Inflammatory macrophage treated with lipopolysaccharide for 1 hour (primary cell): ENCODE measurements around the gene NANOS3.

Experiments used
- DNase-seq, 2 donors: peaks; one replicate each; pipeline ENCODE4 v3.0.0-alpha.2; 2020 to 2022

The NANOS3 gene

DNA sequence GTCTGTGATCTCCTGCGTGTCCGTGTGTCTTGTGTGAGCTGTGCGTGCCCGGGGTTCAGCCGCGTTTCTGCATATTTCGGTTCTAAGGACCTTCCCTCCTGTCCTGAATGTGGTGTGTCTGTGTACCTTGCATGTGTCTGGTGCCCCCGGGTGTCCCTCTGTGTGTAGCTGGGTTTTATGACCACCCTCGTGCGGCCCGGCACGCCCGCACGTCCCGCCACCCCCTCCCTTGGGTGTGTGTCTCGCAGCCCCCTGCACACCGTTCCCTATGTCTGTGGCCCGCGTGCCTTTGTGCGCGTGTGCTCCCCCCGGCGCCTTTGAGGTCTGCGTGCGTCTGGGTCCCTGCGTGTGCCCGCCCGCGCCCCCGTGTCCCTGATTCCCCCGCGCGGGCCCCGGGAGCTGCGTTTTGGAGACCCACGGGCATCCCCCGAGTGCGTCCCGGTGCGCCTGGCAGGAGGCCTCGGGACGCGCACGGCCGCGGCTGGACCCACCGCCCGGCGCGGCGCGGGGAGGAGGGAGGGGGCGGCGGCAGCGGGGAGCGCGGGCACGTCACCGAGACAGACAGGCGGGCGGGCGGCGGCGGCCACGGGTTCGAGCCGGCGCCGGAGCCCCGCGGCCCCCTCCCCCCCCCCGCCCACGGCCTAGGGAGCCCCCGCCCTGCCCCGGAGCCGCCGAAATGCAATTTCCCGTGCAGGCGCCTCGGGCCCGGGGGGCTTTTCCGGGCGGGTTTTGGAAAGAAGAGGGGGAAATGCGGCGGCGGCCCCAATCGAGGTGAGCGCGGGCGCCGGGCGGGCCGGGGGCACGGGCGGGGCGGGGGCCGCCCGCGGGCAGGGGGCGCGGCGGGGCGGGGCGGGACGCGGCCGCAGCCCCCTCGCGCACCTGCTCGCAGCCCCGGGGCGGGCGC is 12.0 kb upstream of the NANOS3 start:
- DNase-seq = no peak

DNA sequence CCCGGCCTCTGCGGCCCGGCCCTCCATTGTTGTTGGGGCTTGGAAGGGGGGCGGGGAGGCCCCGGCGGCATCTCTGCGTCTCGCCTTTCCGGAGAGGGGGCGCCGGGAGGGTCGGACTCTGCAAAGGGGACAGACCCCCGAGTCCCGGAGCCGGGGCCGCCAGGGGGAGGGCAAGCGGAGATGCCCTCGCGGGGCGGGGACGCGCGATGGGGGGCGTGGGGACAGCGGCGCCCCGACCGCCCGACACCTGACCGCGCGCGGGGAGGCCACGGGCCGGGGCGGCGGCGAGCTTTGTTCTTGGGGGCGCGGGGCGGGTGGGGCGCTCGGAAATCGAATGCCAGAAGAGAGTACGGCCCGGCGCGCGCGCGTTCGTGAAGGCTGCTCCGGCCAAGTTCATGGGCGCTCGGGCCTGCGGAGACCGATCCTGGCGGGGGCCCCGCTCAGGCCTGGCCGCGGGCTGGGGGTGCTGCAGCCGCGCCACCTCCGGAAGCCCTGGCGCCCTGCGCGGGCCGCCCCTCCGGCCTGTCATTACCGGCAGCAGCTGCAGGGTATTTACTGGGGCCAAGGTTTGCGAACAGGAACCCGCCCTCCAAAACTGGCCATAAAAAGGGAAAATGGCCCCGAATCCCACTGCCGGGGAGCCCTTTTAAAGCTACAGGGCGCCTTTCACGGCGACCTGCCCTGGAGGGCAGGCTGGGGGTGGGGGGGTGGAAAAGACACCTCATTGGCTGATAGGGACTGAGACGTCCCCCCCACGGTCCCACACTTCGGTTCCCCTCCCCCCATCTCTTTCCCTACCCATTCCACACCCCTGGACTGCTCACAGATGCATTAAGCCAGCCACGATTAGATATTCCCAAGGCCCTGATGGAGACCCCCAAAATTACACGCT is 11.1 kb upstream of the NANOS3 start:
- no peak for DNase-seq

DNA sequence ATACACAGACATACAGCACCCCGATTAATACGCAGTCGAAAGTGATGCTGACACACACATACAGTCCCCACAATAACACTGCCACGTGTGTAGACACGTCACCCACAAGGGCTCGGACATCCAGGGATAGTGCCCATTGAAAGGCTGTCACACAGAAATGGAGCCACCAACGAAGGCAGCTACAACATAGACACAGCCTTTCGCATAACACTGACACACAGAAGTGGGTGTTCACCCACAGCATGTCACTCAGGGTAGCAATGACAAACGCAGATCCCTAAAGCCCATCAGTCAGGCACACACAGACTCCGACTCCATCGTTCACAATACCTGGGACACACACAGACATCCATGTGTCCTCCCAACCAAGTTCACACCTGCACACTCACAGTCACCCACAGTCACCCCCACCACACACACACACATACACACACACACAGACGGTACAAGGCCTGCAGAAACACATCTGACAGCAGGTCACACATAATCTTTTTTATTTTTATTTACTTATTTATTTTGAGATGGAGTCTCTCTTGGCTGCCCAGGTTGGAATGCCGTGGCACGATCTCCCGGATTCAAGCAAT is 10.4 kb upstream of the NANOS3 start:
- no peak for DNase-seq

- DNase-seq = peak; percentile 33 to 74
These were observed 8.3 kb upstream of the NANOS3 start for GRCh38 chr19:13868663-13869062.

DNA sequence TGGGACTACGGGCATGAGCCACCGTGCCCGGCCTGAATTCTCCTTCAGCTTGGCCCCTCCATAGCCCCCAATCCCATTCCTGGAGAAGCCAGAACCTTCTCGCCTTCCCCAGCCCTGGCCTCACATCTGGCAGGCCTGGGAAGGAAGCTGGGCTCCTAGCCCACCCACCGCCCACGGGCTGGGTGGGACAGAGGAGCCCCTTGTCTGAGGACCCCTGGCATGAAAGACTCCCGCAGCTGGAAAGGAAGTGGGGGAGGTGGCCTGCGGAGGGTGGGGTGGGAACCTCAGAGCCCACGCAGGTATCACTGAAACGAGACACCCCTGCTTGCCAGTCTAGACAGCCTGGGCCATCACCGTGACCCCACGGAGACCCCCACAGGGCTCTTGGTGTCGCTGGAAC is 7.7 kb upstream of the NANOS3 start:
- DNase-seq = no peak

GRCh38 chr19:13870873-13871272 is 6.1 kb upstream of the NANOS3 start:
- DNase-seq = no peak

DNA sequence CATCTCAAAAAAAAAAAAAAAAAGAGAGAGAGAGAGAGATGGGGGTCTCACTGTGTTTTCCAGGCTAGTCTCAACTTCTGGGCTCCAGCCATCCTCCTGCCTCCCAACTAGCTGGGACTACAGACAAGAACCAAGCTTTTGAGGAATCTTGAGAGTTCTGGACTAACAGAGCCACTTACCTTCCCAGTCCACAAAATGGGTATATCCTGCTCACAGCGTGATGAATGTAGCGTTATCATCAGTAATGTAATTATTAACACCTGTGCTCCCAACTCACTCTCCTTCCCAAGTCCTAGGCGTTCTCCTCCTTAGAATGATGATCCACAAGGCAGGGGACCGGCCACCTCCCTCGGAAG is 4.6 kb upstream of the NANOS3 start:
- DNase-seq = no peak

- DNase-seq = no peak
These were observed 4.1 kb upstream of the NANOS3 start for GRCh38 chr19:13872695-13873389.

- no peak for DNase-seq
These were observed 3.0 kb upstream of the NANOS3 start for GRCh38 chr19:13873834-13874515.

DNA sequence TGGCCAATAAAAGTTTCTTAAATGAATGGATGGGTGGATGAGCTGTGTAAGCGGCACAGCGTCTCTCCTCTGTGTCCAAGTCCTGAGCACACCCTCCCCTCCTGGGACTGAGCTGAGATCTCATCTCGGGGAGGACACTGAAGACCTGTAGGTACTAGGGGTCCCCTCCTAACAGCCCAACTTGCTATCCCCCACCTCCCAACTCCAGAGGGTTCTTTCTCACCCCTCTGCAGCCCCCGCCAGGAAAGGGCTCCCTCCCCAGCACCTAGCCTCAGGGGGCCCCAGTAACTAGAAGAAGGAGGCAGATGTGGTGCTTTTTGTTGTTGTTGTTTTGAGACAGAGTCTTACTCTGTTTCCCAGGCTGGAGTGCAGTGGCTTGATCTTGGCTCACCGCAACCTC is 1.1 kb upstream of the NANOS3 start:
- DNase-seq = no peak

GRCh38 chr19:13877303-13877702 is 369 bp downstream of the NANOS3 start:
- DNase-seq = no peak

DNA sequence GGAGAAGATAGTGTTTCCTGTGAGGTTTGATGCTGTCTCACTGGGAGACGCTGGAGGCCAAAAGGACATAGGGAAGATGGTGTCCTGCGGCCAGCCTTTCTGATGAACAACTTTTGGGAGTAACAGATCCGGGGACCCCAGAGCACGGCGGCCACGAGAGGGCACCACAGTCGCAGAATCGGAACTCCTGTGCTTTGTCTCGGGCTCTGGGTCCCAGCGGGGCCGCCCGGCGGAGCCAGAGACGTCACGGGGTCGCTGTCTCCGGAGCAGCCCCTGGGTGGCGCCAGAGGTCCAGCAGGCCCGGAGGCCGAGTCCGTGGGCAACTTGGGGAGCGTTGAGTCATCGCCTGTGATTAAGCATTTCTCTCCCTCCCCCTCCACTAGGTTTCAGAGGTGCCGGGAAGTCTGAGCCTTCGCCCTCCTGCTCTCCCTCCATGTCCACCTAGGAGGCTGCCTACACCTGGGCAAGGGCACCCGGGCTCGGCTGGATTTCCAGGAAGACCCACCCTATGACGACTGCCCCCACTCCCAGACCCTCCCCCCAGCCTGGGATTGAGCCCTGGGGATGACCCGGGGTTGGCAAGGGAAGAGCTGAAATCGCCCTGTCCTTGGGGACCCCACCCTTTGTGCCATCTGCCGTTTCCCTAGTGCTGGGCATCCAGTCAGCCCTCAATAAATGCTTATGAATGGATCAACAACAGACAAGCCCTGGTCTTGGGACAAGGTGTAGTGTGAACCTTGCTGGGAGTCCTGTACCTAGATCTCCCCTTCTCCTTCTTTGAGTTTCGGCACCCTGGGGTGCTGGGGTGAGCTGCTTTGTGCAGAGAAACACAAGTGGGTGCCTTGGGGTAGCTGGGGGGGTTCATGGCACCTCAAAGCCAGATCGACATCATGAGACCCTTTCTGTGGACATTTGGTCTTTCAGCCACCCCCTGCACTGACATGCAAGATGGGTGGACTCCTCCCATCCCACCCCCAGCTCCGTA is 3.4 kb downstream of the NANOS3 start:
- peak; percentile 93 to 99 for DNase-seq

GRCh38 chr19:13881251-13881691 is 4.3 kb downstream of the NANOS3 start:
- no peak for DNase-seq

- DNase-seq = peak; percentile 59 to 81
These were observed 4.9 kb downstream of the NANOS3 start for GRCh38 chr19:13881692-13882418.

- DNase-seq = no peak
These were observed 5.5 kb downstream of the NANOS3 start for GRCh38 chr19:13882419-13882795.

GRCh38 chr19:13882836-13883235 is 5.9 kb downstream of the NANOS3 start:
- no peak for DNase-seq

DNA sequence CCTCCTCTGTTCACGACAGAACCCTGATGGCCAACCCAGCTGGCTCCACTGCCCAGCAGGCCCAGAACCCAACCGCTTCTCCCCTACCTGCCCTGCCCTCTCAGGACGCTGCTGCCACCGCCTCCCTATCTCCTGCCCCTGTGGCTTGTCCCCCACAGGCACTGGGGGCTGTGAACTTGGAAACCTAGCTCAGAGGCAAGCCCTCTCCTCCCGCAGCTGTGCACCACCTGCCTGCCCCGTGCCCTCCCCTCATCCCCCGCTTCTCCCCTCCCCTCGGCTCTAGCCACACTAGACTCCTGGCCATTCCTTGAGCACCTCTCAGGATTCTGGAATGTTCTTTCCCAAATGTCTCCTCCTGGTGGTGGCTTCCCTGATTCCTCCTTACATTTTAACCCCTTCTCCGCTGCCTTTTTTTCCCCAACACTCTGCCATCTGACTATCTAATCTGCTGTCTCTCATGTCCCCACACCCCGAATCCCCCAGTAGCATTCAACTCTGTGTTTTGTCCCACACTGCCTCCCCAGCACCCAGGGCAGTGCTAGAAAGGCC is 6.7 kb downstream of the NANOS3 start:
- DNase-seq = no peak

DNA sequence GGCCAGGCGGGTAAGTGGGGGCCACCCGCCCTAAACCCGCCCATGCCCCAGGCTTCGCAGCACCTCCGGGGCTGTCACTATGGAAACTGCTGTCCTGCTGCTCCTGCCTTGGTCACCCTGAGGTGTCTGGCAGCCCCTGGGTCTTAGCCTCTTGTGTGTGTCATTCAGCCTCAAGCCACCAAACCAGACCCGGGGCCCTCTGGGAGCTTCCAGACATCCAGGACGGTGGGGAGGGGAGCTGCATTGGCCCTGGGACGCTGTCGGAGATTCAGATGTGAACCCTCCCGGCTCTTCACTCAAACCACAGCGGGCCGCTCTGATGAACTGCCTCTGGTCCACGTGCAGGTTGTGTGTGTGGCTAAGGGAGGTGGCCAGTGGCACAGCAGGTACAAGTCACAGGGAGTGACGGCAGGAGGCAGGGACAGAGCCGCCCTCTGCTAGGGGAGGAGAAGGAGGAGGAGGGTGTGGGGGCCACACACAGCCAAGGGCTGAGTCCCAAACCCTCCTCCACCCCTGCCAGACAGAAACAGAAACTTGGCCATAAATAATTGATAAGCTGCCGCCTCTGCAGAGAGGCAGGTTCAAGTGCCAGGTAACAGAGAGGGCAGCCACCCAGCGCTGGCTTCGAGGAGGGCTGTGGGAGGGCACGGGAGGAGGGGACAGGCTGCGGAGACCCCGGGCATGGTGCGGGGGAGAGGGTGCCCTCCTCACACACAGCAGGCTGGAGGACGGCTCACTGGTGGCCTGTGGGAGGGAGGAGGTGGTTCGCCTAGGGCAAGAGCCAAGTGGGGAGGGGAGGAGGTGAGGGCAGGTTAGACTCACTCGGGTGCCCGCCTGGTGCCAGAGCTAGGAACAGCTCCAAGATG is 8.0 kb downstream of the NANOS3 start:
- no peak for DNase-seq

DNA sequence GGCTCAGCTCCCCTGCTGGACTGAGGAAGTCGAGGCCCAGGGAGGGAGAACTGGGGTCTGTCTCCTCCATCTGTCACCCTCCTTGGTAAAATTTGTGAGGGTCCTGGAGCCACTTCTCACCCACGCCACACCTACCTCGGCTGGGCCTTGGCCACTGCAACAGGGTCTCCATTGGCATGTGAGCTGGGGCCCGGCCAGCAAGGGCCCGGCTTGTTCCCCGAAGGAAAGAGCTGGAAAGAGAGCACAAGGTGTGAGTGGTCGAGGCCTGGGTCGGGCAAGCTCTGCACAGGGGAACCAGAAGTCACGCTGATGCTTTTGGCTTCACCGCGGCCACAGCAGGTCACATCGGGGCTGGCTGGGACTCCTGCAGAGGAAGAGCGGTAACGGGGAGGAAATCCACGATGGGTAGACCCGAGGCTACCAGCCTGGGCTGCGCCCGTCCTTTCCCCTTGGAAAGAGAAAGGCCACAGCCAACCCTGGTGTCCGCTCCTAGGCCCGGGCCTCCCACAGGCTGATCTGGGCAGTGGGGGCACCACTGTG is 9.0 kb downstream of the NANOS3 start:
- no peak for DNase-seq
